NCI-H2029 (cell line): ENCODE results near the gene PARN.
A peak's percentile ranks its signal among the peaks of the same experiment; 100 is the strongest.
"Not testable (repeated sequence)": the region's sequence is repeated elsewhere in the genome, so short reads cannot be mapped to it uniquely, and the experiment has no call there.

Experiments used
- DNase-seq: peaks from one replicate; lab custom pipeline; 2025; lab: John Stamatoyannopoulos, UW

The PARN gene, protein sequence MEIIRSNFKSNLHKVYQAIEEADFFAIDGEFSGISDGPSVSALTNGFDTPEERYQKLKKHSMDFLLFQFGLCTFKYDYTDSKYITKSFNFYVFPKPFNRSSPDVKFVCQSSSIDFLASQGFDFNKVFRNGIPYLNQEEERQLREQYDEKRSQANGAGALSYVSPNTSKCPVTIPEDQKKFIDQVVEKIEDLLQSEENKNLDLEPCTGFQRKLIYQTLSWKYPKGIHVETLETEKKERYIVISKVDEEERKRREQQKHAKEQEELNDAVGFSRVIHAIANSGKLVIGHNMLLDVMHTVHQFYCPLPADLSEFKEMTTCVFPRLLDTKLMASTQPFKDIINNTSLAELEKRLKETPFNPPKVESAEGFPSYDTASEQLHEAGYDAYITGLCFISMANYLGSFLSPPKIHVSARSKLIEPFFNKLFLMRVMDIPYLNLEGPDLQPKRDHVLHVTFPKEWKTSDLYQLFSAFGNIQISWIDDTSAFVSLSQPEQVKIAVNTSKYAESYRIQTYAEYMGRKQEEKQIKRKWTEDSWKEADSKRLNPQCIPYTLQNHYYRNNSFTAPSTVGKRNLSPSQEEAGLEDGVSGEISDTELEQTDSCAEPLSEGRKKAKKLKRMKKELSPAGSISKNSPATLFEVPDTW

DNA sequence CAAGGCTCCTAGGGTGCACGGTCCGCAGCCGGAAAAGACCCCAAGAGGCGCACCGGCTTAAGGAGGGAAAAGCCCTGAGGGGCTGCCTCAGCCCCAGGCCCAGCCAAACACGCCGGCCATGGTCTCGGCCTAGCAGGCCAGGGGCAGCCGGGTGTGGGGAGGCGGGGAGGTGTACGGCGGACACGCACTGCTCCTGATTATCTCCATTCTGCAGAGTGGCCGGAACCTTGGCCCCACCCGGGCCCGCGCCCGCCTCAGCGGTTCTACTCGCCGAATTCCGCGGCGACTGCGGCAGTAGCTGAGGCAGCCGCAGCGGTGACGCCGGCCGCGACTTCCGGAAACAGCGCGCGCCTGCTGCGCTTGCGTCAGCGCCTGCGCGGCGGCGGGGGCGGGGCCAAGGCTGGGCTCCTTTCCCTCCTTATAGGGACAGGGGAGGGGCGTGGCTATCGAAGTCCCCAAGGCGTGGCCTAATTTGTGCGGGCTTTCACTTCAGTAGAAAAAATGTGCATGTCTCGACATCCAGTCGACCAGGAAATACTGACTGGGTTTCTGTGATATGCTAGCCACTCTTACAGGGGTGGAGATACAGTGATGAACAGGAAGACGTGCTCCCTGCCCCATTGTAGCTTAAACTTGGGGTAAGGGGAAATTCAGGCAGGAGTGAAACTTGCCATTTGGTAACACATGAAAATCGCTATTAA is at the start of gene PARN:
Gene PARN, minus strand, starts transcription at position 342 of the 701 bp plus-strand sequence. Its CDS starts 135 bp downstream, at position 207.
- peak; percentile 98 for DNase-seq

- no peak for DNase-seq
Measured at GRCh38 chr16:14678748-14679497, 48.9 kb upstream of the PARN start.

GRCh38 chr16:14677627-14678026 is 47.6 kb upstream of the PARN start:
- DNase-seq: no peak

DNA sequence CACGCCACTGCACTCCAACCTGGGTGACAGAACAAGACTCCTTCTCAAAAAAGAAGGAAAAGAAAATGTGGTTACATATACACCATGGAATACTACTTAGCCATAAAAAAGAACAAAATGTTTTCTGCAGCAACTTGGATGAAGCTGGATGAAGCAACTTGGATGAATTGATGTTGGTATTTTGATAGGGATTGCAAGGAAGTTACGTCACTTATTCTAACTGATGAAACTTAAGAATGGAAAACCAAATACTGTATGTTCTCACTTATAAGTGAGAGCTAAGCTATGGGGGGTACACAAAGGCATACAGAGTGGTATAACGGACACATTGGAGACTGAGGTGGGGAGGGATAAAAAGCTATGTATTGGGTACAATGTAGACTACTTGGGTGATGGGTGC is 46.6 kb upstream of the PARN start:
- no peak for DNase-seq

DNA sequence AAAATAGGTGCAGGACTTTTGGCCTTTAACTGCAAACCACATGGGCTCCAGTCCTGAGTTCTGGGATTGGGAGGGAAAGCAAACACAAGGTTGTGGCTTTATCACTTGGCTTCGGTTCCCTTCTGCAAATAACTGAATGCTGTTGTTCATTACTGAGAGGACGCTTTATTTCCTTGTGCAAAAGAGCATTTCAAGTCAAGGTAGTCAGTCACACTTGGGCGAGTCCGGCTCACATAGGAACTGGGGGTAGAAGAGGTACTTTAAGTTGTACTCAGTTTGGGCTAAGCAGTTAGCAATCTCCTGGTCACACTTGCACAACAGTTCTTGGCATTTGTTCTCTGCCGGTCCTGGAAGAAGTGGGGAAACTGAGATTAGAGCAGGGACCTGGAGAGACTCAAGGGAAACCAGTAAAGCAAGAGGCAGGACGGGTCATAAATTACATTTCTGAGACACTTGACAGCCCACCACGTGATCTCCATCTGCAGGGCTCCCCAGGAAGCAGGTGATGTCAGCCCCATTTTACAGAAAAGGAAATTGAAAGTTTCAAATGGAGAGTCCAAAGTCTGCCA is 42.4 kb upstream of the PARN start:
- peak; percentile 56 for DNase-seq

DNA sequence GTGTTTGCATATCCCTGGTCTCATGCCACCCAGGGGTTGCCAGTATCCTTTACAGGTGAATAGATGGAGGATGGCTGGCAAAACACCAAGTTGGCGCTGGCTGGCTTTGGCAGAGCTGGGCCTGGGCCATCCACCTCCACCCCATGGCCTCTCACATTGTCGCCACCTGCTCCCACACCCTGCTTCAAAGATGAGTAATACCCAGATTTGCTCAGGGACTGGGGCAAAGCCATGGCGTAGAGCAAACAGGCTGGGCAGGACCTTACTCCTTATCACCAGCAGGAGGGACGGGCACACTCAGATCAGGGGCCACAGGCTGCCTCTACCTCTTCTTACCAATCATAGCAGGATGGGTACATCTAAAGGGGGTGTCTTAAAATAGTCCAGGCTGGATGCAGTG is 39.7 kb upstream of the PARN start:
- peak; percentile 87 for DNase-seq

DNA sequence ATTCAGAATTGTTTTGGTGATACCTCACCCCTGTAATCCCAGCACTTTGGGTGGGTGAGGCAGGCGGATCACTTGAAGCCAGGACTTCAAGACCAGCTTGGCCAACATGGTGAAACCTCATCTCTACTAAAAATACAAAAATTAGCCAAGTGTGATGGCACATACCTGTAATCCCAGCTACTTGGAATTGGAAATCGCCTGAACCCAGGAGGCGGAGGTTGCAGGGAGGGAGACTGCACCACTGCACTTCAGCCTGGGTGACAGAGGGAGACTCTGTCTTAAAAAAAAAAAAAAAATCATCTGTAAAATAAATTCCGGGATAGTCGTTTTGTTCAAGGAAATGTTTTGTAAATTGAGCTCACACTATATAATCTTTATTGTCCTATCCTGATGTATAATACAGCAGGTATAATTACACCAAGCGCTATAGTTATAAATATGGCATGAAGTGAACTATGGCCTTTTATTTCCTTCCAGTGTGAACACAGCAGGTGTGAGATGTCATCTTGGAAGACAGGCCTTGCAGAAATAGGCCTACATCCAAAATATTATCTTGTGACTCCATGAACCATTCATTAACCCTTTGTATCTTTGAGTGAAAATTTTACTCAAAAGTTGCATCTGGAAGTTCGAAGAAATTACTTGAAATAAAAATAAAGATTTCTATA is 38.6 kb upstream of the PARN start:
- DNase-seq: no peak

DNA sequence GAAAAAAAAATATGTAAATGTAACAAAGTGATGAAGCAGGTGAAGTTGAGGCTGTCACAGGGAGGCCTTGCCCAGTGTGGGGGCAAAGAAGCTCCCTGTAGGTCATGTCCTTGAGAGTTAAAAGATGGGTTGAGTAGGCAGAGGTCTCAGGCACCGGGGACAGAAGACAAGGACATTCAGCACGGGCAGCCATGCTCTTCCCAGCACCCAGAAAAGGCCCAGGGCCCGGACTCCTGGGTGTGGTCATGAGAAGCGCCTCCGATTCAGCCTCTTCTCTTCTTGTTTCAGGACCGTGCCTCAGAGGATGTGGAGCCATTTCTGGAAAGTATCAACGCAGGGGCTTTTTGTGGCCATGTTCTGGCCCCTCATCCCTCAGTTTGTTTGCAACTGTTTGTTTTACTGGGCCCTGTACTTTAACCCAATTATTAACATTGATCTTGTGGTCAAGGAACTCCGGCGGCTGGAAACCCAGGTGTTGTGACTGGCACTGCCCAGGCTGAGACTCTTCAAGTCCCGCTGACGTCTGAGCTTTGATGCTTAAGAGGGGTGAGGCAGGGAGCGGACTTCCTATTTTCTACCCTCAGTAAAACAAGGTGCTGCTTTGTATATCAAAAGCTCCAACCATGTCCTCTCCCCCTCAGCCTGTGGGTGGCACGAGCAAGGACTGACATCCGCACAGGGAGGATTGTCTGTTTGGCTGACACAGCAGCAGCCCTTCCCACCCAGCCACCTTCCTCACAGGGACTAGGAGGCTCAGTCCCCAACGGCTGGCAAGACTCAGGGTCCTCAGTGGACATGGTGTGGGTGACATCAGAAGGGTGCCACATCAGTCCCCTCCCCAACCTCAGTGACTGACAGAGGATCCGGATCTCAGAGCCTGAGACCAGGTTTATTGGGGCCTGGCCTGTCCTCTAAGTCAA is 37.5 kb upstream of the PARN start:
- no peak for DNase-seq

DNA sequence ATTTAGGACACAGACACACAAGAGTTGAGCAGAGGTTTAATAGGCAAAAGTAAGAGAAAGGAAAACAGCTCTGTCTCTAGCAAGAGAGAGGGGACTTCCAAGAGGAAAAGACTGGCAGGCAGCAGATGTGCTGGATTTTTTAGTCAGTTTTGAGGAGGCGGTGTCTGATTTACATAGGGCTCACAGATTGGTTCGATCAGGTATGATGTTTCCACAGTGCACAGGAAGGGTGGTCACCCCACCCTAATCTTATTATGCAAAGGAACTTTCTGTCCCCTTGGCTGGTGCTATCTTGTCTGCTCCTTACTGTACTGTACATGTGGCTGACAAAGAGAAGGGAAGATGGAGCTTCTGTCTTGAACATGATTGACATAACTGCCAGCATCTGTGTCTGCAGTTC is 28.0 kb upstream of the PARN start:
- DNase-seq: no peak

DNA sequence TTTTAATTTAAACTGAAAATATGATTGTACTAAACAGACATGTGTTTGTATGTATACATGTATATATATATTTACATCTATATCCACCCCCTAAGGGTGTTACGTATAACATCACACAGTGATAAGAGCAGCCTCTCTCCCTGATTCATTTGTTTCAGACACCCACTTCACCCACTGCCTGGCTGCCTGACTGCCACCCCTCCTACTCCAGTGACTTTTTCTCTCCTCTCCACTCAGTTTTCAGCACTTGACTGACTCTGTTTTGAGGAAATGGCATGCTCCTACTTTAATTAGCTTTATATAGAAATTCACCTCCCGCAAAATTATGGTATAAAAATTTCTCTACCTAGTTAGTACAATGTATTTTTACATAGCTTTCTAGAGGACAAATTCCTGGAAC is 22.7 kb upstream of the PARN start:
- DNase-seq: no peak

DNA sequence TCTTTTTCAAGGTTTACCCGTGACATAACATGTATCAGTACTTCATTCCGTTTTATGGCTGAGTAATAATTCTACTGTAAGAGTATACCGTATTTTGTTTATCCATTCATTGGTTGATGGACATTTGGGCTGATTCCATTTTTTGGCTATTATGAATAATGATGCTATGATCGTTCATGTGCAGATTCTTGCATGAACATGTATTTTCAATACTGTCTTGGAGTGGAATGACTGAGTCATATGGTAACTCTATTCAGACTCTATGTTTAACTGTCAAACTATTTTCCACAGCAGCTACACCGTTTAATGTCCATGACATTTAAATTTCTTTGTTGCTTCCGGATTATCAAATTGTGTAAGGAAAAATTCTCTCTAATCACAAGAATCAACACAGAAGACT is 20.6 kb upstream of the PARN start:
- no peak for DNase-seq

DNA sequence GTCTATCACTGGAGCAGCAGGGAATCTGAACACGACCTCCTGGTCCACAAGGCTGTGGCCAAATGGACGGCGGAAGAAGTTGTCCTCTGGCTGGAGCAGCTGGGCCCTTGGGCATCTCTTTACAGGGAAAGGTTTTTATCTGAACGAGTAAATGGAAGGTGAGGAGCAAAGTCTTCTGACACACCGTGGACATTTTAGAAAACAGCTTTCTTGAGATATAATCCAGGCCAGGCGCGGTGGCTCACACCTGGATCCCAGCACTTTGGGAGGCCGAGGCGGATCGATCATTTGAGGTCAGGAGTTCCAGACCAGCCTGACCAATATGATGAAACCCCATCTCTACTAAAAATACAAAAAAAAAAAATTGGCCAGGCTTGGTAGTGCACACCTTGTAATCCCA is 19.8 kb upstream of the PARN start:
- DNase-seq: no peak

DNA sequence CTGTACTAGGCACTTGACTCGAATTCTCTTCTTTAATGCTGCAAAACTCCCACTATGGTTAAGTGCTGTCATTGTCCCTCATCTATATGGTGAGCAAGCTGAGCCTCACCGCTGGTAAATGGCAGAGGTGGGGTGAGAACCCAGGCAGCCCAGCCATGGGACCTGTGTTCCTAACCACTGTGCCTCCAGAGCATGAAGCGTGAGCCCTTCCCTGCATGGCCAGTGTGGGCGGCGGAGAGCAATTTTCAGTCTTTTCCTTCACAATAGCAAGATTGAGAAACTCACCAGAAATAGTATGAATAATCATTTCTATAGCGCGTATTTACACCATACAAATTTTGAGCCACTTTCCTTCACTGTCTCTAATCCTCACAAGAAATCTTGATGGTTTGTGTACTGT is 11.9 kb upstream of the PARN start:
- DNase-seq: no peak

DNA sequence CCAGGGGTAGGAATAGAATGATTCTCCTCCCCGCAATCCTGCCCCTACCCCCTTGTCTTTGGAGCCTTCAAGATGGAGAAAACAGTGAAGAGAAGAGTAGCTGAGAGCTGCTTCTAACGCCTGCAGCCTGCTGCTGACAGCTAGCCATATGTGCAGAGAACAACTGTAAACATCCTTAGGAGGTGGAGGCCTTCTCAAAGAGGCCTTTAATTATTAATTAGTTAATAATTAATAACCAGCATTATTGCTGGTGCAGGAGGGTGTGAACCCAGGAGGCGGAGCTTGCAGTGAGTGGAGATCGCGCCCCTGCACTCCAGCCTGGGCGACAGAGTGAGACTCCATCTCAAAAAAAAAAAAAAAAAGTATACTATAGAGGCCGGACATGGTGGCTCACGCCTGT is 11.1 kb upstream of the PARN start:
- no peak for DNase-seq

DNA sequence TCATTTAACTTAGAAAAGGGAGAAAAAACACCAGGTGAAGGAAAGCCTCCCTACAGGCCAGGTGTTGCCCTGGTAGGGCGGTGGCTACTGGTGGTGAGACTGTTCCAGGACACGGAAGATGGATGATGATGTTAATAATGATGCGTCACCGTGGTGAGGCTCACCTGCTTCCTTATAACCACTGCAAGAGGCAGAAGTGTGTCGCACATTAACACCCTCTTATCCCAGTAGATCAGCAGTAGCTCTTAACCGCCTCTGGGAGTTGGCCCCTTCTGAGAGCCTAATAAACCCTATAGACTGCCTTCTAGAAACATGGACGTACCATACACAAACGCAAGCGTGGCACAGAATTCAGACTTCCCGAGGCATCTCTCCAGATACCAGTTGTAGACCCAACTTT is 10.5 kb upstream of the PARN start:
- no peak for DNase-seq

DNA sequence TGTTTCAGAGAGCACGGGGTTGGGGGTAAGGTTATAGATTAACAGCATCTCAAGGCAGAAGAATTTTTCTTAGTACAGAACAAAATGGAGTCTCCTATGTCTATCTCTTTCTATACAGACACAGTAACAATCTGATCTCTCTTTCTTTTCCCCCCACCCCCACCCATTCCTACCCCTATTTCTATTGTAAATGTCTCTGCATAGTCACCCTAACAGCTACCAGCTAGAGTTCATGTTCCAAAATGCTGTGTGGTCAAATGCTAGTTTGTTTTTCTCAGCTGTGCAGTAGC is 6.8 kb upstream of the PARN start:
- not testable (repeated sequence) for DNase-seq

DNA sequence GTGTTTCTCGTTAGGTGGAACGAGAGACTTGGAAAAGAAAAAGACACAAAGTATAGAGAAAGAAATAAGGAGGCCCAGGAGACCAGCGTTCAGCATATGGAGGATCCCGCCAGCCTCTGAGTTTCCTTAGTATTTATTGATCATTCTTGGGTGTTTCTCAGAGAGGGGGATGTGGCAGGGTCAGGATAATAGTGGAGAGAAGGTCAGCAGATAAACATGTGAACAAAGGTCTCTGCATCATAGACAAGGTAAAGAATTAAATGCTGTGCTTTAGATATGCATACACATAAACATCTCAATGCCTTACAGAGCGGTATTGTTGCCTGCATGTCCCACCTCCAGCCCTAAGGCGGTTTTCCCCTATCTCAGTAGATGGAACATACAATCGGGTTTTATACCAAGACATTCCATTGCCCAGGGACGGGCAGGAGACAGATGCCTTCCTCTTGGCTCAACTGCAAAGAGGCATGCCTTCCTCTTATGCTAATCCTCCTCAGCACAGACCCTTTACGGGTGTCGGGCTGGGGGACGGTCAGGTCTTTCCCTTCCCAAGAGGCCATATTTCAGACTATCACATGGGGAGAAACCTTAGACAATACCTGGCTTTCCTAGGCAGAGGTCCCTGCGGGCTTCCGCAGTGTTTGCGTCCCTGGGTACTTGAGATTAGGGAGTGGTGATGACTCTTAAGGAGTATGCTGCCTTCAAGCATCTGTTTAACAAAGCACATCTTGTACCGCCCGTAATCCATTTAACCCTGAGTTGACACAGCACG is 6.3 kb upstream of the PARN start:
- DNase-seq: not testable (repeated sequence)

DNA sequence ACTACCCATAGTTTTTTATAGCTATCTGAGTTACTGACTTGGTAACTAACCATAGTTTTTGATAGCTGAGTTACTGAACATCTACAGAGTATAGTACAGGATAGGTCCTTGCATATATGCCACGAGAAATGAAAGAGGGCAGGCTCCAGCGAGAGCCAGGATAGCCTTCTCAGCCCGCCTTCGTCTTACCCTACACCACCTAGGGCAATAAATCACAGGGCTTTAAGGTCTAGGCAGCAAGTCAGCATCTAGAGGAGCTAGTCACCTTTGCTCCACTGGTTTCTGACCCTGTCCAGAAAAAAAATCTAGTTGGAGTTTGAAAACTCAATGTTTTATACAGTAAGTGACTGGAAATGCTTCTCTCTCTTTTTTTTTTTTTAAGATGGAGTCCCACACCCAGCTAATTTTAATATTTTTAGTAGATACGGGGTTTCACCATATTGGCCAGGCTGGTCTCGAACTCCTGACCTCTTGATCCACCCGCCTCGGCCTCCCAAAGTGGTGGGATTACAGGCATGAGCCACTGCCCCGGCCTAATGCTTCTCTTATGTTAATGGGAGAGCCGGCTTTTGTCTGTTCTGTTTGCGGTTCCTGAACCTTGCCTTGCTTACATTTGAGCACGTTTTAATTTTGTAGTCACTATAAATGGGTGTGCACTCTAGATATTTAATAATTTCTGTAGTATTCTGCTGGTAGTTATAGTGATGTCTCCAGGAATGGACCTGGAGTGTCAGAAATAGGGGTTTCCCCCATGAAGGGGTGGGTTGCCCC is 5.5 kb upstream of the PARN start:
- DNase-seq: no peak

DNA sequence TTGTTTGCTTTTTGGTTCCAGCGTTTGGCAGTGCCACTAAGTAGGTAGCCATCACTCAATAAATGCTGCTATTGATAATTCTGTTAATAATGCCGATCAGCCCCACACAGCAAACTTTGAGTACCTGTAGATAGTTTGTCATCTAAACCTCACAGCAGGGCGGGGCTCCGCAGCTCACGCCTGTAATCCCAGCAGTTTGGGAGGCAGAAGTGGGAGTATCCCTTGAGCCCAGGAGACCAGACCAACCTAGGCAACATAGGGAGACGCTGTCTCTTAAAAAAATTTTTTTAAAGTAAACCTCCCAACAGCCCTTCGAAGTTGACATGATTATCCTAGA is 4.3 kb upstream of the PARN start:
- DNase-seq: no peak
